Dendritic cell treated with granulocyte-macrophage colony-stimulating factor and Interleukin-4, amounts not matched to agents 40 ng/mL and 50 ng/mL, for 4 days (primary cell): ENCODE results near the gene DGUOK.

Experiments
- H3K27ac Mint-ChIP-seq: one replicate; pipeline ENCODE4 v1.8.0; 2022; ENCODE audit warnings: mild to moderate bottlenecking, mixed read lengths
- H3K27me3 Mint-ChIP-seq: one replicate; pipeline ENCODE4 v1.8.0; 2022; ENCODE audit warnings: mild to moderate bottlenecking, mixed read lengths
- H3K36me3 Mint-ChIP-seq: one replicate; pipeline ENCODE4 v1.8.0; 2022; ENCODE audit warnings: low read depth, mixed read lengths
- H3K4me1 Mint-ChIP-seq: one replicate; pipeline ENCODE4 v1.8.0; 2022; ENCODE audit warnings: low read depth, mixed read lengths
- H3K4me3 Mint-ChIP-seq: one replicate; pipeline ENCODE4 v1.8.0; 2022; ENCODE audit warnings: mild to moderate bottlenecking, moderate library complexity, mixed read lengths
- H3K9me3 Mint-ChIP-seq: one replicate; pipeline ENCODE4 v1.8.0; 2022; ENCODE audit warnings: mixed read lengths
- intact Hi-C: fragments of 100-400 bp; cut with micrococcal nuclease; formaldehyde crosslinking; loops from one replicate; pipeline ENCODE4 v1.15.0; 2022

Gene DGUOK

DNA sequence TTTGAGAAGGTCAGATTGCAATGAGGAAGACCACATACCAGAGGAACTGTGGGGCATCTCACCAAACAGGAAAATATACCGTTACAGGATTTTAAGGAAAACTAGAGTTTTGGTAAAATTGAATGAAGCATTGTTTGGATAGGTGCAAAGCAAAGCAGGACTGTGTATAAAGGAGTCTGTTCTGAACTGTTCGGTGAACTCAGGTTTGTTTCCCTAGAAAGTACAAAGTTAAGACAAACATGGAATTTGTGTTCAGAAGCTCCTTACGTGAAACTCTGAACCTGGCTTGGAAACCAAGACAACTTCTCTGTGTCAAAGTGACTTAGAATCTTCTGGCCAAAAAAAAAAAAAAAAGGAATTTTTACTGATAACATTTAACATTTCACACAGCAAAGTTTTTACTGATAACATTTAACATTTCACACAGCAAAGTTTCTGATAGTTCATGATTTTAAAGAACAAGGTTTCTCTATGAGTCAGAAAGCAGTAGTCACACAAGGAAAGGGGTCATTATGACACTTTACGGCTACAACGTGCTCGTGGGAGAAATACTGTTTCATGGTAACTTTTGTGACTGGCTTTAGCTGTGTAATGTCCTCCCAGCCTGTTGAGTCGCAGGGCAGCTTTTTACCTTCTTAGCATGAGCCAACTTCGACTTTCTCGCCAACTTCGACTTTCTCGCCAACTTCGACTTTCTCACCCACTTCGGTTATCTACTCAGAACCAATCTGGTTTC lies 36.9 kb downstream of the DGUOK start:
- Mint-ChIP-seq H3K4me3 (no peak overlapping the region), H3K36me3 (peaks cover 51% of the 10 kb centered on the region), H3K4me1 (peaks cover 45% of the 10 kb centered on the region), H3K27ac (peak overlapping the region; percentile 63), H3K27me3 (no peaks in the 10 kb centered on the region), H3K9me3 (peaks cover 10% of the 10 kb centered on the region)
- intact Hi-C loops: no loop called here

DNA sequence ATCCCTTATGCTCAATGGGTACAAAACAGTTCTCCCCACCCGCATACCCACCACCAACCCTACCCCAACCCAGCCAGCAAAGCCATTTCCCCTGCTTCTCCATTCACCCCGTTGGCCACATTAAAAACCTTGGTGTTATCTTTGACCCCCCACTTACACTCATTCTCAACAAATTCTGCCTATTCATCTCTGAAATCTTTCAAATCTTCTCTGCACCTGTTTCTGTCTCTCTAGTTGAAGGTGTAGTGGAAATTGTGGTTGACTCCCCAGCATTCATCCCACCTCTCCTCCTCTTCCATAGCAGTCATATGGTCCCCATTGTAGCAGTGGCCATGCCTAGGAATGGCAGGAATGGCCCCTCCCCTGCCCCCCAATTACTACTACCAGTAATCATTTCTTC lies 37.5 kb downstream of the DGUOK start:
- H3K27me3 Mint-ChIP-seq: no peaks in the 10 kb centered on the region
- H3K4me1 Mint-ChIP-seq: peaks cover 52% of the 10 kb centered on the region
- peaks cover 10% of the 10 kb centered on the region for H3K9me3 Mint-ChIP-seq
- H3K27ac Mint-ChIP-seq: peak overlapping the region; percentile 63
- H3K36me3 Mint-ChIP-seq: peaks cover 45% of the 10 kb centered on the region
- intact Hi-C loops: no loop called here
- no peak overlapping the region for H3K4me3 Mint-ChIP-seq

GRCh38 chr2:73965053-73965452 lies 38.4 kb downstream of the DGUOK start:
- Mint-ChIP-seq H3K27ac (peak overlapping the region; percentile 63), H3K4me3 (no peak overlapping the region), H3K36me3 (peaks cover 36% of the 10 kb centered on the region), H3K27me3 (no peaks in the 10 kb centered on the region), H3K4me1 (peaks cover 60% of the 10 kb centered on the region), H3K9me3 (peaks cover 10% of the 10 kb centered on the region)
- intact Hi-C loops: no loop called here

GRCh38 chr2:73968357-73968937 lies 41.8 kb downstream of the DGUOK start:
- intact Hi-C loops: no loop called here
- no peak overlapping the region for H3K27ac Mint-ChIP-seq
- H3K27me3 Mint-ChIP-seq: no peaks in the 10 kb centered on the region
- peaks cover 12% of the 10 kb centered on the region for H3K36me3 Mint-ChIP-seq
- H3K9me3 Mint-ChIP-seq: no peaks in the 10 kb centered on the region
- peaks cover 76% of the 10 kb centered on the region for H3K4me1 Mint-ChIP-seq
- no peak overlapping the region for H3K4me3 Mint-ChIP-seq

- no peak overlapping the region for H3K4me3 Mint-ChIP-seq
- H3K27me3 Mint-ChIP-seq: no peaks in the 10 kb centered on the region
- no peaks in the 10 kb centered on the region for H3K9me3 Mint-ChIP-seq
- H3K27ac Mint-ChIP-seq: no peak overlapping the region
- intact Hi-C loops: no loop called here
- H3K4me1 Mint-ChIP-seq: peaks cover 68% of the 10 kb centered on the region
- H3K36me3 Mint-ChIP-seq: peaks cover 6% of the 10 kb centered on the region
Measured at GRCh38 chr2:73969356-73969755, 42.7 kb downstream of the DGUOK start.

GRCh38 chr2:73970141-73970803 lies 43.6 kb downstream of the DGUOK start:
- H3K27ac Mint-ChIP-seq: peak overlapping the region; percentile 71
- peak overlapping the region; percentile 56 for H3K4me3 Mint-ChIP-seq
- intact Hi-C loops: no loop called here
- no peaks in the 10 kb centered on the region for H3K27me3 Mint-ChIP-seq
- no peaks in the 10 kb centered on the region for H3K36me3 Mint-ChIP-seq
- H3K9me3 Mint-ChIP-seq: no peaks in the 10 kb centered on the region
- peaks cover 61% of the 10 kb centered on the region for H3K4me1 Mint-ChIP-seq

- Mint-ChIP-seq H3K4me3 (peak overlapping the region; percentile 51), H3K27me3 (no peaks in the 10 kb centered on the region), H3K27ac (peak overlapping the region; percentile 71), H3K36me3 (no peaks in the 10 kb centered on the region), H3K4me1 (peaks cover 65% of the 10 kb centered on the region), H3K9me3 (no peaks in the 10 kb centered on the region)
- intact Hi-C loops: no loop called here
Measured at GRCh38 chr2:73970850-73971471, 44.3 kb downstream of the DGUOK start.

DNA sequence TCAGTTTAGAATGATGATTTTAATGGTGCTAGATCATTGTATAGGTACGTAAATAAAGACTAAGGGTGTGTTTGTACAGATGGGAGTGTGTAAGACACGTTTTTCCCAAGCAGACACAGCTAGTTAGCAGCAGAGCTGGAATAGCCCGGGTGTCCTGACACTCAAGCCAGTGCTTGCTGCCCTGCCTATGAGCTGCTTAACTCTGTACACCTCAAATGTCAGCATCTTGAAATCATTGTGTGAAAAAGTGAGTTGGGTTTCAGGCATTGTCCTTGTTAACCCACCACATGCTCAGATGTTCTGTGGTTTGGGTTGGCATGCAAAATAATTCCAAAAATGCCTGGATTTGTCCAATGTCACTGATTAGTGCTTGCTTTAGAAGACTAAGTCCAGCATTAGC lies 45.0 kb downstream of the DGUOK start:
- no peaks in the 10 kb centered on the region for H3K36me3 Mint-ChIP-seq
- intact Hi-C loops: no loop called here

DNA sequence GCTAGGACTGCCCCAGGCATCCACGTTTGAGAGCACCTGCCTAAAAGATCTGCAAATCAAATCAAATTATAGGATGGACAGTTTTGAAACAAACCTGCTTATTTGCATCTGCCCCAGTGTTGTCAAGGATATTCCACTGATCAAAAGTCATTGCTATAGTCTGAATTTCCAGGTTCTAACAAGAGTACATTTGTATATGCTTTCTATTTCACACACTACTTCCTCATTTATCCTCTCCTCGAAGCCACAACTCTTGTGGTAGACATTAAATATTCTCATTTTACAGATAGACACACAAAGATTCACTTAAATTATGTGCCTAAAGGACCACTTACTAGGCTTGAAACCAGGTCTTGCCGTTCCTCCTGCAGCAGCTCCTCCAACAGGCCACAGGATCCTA lies 46.2 kb downstream of the DGUOK start:
- peak overlapping the region; percentile 41 for H3K27ac Mint-ChIP-seq
- H3K4me1 Mint-ChIP-seq: peaks cover 73% of the 10 kb centered on the region
- H3K27me3 Mint-ChIP-seq: peaks cover 3% of the 10 kb centered on the region
- intact Hi-C loops: no loop called here
- no peaks in the 10 kb centered on the region for H3K9me3 Mint-ChIP-seq
- H3K4me3 Mint-ChIP-seq: no peak overlapping the region
- peaks cover 4% of the 10 kb centered on the region for H3K36me3 Mint-ChIP-seq

More for the DNA sequence above, 45.0 kb downstream of the DGUOK start:
- Mint-ChIP-seq H3K4me3 (no peak overlapping the region), H3K27me3 (no peaks in the 10 kb centered on the region), H3K4me1 (peaks cover 67% of the 10 kb centered on the region), H3K27ac (peak overlapping the region; percentile 71), H3K9me3 (no peaks in the 10 kb centered on the region)

DNA sequence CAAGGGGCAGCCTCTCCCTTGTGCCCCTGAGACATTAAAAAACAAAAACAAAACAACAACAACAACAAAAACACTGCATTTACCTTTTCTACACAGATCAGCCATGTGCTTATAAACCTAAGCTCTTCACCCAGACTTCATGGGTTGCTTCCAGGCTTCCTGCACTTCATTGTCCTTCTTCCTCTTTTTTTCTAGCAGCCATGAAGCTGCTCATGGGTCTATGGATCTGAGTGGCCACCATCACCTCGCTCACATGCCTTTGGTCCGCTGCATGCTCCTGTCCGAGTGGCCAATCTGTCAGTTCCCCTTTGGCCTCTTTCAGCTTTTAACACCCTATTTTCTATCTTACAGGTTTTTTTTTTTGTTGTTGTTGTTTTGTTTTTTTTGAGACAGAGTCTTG lies 49.1 kb downstream of the DGUOK start:
- H3K27me3 Mint-ChIP-seq: peaks cover 3% of the 10 kb centered on the region
- no peaks in the 10 kb centered on the region for H3K9me3 Mint-ChIP-seq
- peaks cover 6% of the 10 kb centered on the region for H3K36me3 Mint-ChIP-seq
- H3K27ac Mint-ChIP-seq: peak overlapping the region; percentile 31
- intact Hi-C loops: no loop called here
- H3K4me3 Mint-ChIP-seq: no peak overlapping the region
- peaks cover 70% of the 10 kb centered on the region for H3K4me1 Mint-ChIP-seq

GRCh38 chr2:73976803-73977202 lies 50.1 kb downstream of the DGUOK start:
- Mint-ChIP-seq H3K27me3 (peaks cover 3% of the 10 kb centered on the region), H3K4me1 (peaks cover 70% of the 10 kb centered on the region), H3K4me3 (no peak overlapping the region), H3K9me3 (no peaks in the 10 kb centered on the region), H3K27ac (peak overlapping the region; percentile 28), H3K36me3 (peaks cover 6% of the 10 kb centered on the region)
- intact Hi-C loops: no loop called here

DNA sequence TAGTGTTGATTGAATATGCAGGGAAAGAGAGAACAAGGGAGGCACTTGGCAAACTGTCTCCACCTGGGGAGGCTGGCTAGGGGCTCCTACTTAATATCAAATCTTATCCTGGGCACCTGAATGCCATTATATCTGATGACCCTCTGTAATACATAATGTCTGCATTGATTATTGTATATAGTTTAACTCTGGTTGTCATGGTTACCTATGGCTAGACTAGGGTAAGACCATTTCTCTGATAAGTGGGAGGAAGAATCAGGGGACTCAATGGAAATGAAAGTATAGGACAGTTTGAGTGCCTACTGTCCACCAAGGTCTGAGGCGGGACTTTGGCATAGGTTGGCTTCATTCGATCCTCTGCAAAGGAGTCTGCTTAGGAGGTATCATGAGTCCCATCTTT lies 50.8 kb downstream of the DGUOK start:
- intact Hi-C loops: no loop called here
- H3K4me1 Mint-ChIP-seq: peaks cover 76% of the 10 kb centered on the region
- H3K36me3 Mint-ChIP-seq: peaks cover 9% of the 10 kb centered on the region

GRCh38 chr2:73979021-73979420 lies 52.3 kb downstream of the DGUOK start:
- peaks cover 79% of the 10 kb centered on the region for H3K4me1 Mint-ChIP-seq
- peaks cover 21% of the 10 kb centered on the region for H3K36me3 Mint-ChIP-seq
- peak overlapping the region; percentile 53 for H3K4me3 Mint-ChIP-seq
- peaks cover 3% of the 10 kb centered on the region for H3K27me3 Mint-ChIP-seq
- intact Hi-C loops: no loop called here
- H3K27ac Mint-ChIP-seq: peak overlapping the region; percentile 59
- no peaks in the 10 kb centered on the region for H3K9me3 Mint-ChIP-seq

More for the DNA sequence above, 50.8 kb downstream of the DGUOK start:
- peaks cover 3% of the 10 kb centered on the region for H3K27me3 Mint-ChIP-seq
- no peak overlapping the region for H3K4me3 Mint-ChIP-seq
- no peaks in the 10 kb centered on the region for H3K9me3 Mint-ChIP-seq
- H3K27ac Mint-ChIP-seq: peak overlapping the region; percentile 28

- Mint-ChIP-seq H3K36me3 (peaks cover 23% of the 10 kb centered on the region), H3K4me1 (peaks cover 81% of the 10 kb centered on the region), H3K9me3 (no peaks in the 10 kb centered on the region), H3K27ac (peak overlapping the region; percentile 59), H3K4me3 (peak overlapping the region; percentile 80), H3K27me3 (peaks cover 3% of the 10 kb centered on the region)
- intact Hi-C loops: loop anchor here (10.0 kb wide), 1 partner anchor 125 kb away; no protein-coding TSS in a partner anchor
Measured at GRCh38 chr2:73979686-73980085, 53.0 kb downstream of the DGUOK start.
